Anterior cingulate cortex (tissue), 58 donors: ENCODE measurements around the gene COL18A1.

Source experiments
- DNase-seq, 58 donors: peaks; one replicate each; lab custom pipeline; 2025; lab: John Stamatoyannopoulos, UW

COL18A1 gene

DNA sequence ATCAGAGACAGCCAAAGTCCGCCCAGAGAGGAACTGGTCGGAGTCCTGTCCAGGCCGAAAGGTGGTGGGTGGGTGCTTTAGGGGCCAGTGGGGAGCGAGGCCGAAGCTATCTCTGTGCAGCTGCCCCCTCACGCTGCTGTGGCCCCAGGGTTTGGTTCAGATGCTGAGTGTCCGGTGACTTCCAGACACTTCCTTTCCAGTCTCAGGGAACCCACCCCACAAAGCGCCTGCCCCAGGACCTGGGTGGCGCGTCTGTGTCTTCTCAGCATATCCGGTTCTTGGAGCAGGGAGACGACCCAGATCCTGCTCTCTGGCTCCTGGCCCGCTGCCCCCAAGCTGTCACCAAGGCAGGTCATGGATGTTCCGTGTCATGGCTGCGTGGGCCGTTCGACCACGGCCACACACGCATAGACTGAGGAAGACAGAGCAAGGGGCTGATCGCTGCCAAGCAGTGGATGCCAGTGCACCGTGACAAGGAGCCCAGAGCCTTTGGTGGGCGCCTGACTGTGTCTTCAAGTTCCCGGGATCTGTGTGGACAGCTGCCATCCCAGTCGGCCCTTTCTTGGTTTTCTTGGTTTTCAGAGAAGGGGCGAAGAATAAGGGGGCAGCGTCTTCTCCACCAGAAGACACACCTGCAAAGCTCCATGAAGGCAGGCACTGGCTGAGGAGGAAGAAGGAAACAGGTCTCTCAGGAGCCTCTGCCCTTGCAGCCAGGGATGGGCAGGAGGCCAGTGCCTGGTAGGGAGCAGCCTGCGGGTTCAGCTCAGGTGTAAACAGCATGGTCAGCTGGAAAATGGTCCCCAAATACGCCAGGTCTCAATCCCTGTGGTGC lies 22.9 kb upstream of the COL18A1 start:
- DNase-seq = no peak

GRCh38 chr21:45382697-45382997 lies 22.3 kb upstream of the COL18A1 start:
- DNase-seq = no peak

DNA sequence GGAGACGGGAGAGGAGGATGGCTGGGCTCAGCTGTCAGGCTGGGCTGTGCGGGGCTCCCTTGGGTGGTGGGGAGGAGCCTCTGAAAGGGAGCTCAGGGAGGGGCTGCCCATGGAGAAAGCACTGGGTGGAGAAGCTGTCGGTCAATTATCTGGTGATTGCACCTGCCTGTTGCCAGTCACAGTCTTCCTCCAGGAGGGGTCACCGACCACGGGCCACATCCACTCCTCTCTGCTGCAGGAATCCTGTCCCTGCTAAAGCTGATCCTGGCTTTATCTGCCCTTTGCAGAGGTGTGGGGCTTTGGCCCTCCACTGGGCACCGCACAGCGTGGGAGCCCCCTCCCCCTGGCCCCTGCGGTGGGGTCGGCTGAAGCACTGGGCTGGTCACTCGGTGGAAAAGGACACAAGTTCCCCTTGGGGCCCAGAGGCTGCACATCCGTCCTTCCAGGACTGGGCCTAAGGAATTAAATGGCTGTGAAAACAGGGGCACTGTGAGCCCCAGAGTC lies 21.8 kb upstream of the COL18A1 start:
- DNase-seq = no peak

GRCh38 chr21:45383615-45384201 lies 21.3 kb upstream of the COL18A1 start:
- no peak for DNase-seq

GRCh38 chr21:45384656-45385548 lies 20.1 kb upstream of the COL18A1 start:
- DNase-seq = no peak

- DNase-seq = no peak
These were observed 19.4 kb upstream of the COL18A1 start for GRCh38 chr21:45385549-45386050.

GRCh38 chr21:45386336-45386727 lies 18.6 kb upstream of the COL18A1 start:
- DNase-seq = no peak

- DNase-seq = no peak
These were observed 18.1 kb upstream of the COL18A1 start for GRCh38 chr21:45386728-45387371.

- DNase-seq = no peak
These were observed 17.5 kb upstream of the COL18A1 start for GRCh38 chr21:45387506-45387905.

GRCh38 chr21:45388011-45388521 lies 16.9 kb upstream of the COL18A1 start:
- no peak for DNase-seq

DNA sequence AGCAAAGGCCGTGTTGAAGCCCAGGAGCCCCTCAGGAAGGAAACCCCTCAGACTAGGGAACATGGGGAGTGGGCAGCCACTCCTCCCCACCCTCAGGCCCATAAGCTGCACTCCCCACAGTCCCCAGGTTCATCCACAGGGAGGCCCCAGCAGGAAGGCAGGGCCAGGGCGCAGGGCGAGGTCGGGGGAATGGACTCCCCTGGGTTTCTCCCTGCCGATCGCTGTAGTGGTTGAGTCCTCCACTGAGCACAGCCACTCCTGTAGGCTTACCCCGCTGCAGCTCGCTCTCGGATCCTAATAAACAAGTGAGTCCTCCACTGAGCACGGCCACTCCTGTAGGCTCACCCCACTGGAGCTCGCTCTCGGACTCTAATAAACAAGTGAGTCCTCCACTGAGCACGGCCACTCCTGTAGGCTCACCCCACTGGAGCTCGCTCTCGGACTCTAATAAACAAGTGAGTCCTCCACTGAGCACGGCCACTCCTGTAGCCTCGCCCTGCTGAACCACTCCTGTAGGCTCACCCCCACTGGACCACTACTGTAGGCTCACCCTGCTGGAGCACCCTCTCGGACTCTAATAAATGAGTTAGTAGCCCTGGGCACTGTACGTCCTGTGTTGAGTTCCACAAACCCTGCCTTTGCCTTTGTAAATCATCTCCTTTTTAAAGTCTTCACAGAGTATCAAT lies 16.2 kb upstream of the COL18A1 start:
- DNase-seq = no peak

DNA sequence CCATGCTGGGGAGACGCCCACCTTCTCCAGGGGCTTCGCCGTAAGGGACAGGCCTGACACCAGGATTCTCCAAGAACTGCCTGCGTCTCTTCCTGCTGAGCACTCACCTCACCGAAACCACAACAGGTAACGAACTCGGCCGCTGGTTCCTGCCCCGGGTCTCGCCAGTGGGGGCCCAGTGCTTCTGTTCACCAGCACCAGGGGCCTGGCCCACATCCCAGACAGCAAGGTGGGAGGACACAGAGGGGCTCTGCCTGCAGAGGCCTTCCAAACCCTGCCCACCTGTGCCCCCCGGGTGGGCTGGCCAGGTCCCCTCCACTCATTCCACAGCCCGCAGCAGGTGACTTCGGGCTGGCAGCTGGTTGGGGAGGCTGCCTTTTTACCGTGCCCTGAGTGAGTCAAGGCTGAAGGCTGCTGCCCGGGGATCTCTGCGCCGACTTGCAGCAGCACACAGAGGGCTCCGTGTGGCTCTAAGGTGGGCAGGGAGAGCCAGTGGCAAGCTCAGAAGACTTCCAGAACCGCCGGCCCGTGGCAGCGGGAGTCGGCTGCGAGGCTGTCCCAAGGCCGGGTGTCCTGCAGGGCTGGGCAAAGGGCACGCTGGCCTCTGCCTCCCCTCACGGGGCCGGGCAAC lies 14.7 kb upstream of the COL18A1 start:
- DNase-seq = no peak

- DNase-seq = no peak
These were observed 13.9 kb upstream of the COL18A1 start for GRCh38 chr21:45390831-45391742.

DNA sequence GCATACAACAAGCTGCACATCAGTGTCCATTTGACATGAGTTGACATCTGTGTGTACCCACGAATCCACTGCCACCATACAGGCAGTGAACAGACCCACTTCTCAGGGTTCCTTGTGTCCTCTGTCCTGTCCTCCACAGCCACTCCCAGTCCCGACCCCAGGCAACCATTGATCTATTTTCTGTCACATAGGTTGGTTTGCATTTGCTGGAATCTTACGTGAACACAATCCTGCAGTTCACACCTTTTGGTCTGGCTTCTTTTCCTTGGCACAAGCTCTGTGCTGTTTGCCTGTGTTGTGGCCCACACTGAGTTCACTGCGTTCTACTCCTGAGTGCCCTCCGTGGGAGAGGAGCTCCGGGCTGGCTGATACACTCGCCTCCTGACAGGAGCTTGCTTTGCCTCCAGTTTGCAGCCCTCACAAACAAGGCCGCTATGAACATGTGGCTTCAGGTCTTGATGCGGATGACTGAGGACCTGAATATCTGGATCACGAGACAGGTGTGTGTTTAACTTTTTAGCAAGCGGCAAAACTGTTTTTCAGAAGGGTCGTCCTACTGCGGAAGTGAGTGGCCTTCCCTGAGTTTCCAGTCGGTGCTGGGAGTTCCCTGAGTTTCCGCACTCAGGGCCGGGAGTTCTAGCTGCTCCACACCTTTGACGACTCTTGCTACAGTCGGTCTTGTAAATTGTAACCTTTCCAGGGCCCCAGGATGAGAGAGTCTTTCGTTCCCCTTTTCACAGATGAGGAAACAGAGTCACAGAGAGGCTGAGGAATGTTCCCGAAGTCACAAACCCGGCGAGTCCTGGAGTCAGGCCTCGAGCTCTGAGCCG lies 13.0 kb upstream of the COL18A1 start:
- no peak for DNase-seq

GRCh38 chr21:45392573-45392971 lies 12.4 kb upstream of the COL18A1 start:
- DNase-seq = no peak

GRCh38 chr21:45393021-45393420 lies 11.9 kb upstream of the COL18A1 start:
- no peak for DNase-seq
